DND-41 (cell line): ENCODE results near the gene SLC25A44.

ENCODE experiments used
- EZH2 ChIP-seq: IDR thresholded peaks from 3 replicates; pipeline ENCODE4 v1.6.1; 2012; ENCODE audit warnings: borderline replicate concordance, low read depth, mild to moderate bottlenecking, moderate library complexity, low read length, inconsistent platforms; ENCODE audit not compliant: severe bottlenecking
- TF ChIP-seq, protein P1 (sequence below): IDR thresholded peaks from 2 replicates; pipeline ENCODE4 v1.5.1; 2012; ENCODE audit warnings: borderline replicate concordance, low read length, moderate library complexity, mild to moderate bottlenecking; ENCODE audit not compliant: poor library complexity, severe bottlenecking; ENCODE audit errors: extremely low read depth

DNA sequence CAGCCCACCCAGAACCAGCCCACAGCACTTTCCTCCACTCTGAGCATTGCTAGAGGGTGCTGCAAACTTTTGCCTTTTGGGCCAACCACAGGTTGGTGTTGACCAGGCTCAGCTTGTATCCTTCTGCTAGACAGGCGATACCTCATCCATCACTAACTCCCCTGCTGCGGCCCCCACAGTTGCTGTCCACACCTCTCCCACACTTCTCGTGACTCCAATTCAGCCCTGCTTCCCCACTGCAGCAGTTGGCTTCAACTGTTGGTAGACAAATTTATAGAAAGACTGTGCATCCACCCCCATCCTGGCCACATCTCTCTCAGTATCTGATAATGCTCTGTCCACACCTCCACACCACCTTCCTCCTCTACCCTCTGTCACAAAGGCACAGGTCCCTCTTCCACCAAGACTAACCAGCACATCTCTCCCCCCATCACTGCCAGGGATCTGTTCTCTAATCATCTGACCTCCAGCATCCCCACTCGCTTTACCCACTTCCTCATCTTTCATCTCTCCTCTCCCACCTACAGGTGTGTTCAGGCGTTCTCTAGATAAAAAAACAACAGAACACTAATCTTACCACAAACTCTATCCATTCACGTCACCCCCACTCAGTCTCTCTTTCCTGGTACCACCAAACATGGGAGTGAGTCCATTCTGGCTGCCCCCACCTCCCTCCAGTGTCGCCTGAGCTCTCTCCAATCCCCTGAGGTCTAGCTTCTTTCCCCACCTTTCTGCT is 15.8 kb upstream of the SLC25A44 start:
- TF ChIP-seq, protein P1, sequence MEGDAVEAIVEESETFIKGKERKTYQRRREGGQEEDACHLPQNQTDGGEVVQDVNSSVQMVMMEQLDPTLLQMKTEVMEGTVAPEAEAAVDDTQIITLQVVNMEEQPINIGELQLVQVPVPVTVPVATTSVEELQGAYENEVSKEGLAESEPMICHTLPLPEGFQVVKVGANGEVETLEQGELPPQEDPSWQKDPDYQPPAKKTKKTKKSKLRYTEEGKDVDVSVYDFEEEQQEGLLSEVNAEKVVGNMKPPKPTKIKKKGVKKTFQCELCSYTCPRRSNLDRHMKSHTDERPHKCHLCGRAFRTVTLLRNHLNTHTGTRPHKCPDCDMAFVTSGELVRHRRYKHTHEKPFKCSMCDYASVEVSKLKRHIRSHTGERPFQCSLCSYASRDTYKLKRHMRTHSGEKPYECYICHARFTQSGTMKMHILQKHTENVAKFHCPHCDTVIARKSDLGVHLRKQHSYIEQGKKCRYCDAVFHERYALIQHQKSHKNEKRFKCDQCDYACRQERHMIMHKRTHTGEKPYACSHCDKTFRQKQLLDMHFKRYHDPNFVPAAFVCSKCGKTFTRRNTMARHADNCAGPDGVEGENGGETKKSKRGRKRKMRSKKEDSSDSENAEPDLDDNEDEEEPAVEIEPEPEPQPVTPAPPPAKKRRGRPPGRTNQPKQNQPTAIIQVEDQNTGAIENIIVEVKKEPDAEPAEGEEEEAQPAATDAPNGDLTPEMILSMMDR: no peak
- TF ChIP-seq EZH2: no peak
